Measurements from ENCODE around the gene NRG3. TPM values are rescaled to one million over a fixed set of nuclear protein-coding genes. Genes with fewer than 3 reads are reported as not detected.
A peak's percentile ranks its signal among the peaks of the same experiment; 100 is the strongest.

Gene NRG3
- total and polyA plus RNA-seq, 2 donors (not counting 1 experiment from before 2014, with no cell fraction given): not detected

- no peaks in the 10 kb centered on the region for H3K27me3 ChIP-seq (ENCODE audit: control insufficient read depth, insufficient read depth, low read length)
- H2AFZ ChIP-seq (ENCODE audit: low read length): no peak overlapping the region
- no peak for DNase-seq (ENCODE audit: low read depth in 2 of 2)
- no peak overlapping the region for H3K9ac ChIP-seq (ENCODE audit: insufficient read depth, low read length)
- no peaks in the 10 kb centered on the region for H4K20me1 ChIP-seq (ENCODE audit: control insufficient read depth, extremely low read depth, insufficient read depth, low read length)
- no peak overlapping the region for H3K4me2 ChIP-seq (ENCODE audit: extremely low read depth, insufficient read depth, low read length)
- no peaks in the 10 kb centered on the region for H3K4me1 ChIP-seq (ENCODE audit: control insufficient read depth, extremely low read depth, insufficient read depth, low read length)
- TF ChIP-seq EZH2 (IDR thresholded peaks at IDR 0.05; ENCODE audit: low read length, missing control alignments) (no peak), CTCF (conservative IDR thresholded peaks at IDR 0.05 in 1 of 2, IDR thresholded peaks at IDR 0.05 in 1 of 2; ENCODE audit: low read depth in 1 of 2, low read length in 2 of 2) (no peak)
- no peaks in the 10 kb centered on the region for H3K36me3 ChIP-seq (ENCODE audit: control insufficient read depth, insufficient read depth, low read length)
- no peaks in the 10 kb centered on the region for H3K79me2 ChIP-seq (ENCODE audit: control insufficient read depth, insufficient read depth, low read length)
- H3K27ac ChIP-seq (ENCODE audit: insufficient read depth, low read length): no peak overlapping the region
- no peaks in the 10 kb centered on the region for H3K9me3 ChIP-seq (ENCODE audit: control insufficient read depth, insufficient read depth, low read depth, low read length)
- no peak overlapping the region for H3K4me3 ChIP-seq (replicated peaks in 1 of 4; ENCODE audit: control extremely low read depth in 1 of 4, insufficient read depth in 1 of 4, low read depth in 3 of 4, low read length in 4 of 4)
Measured at GRCh38 chr10:83007510-83007909, 1132.5 kb downstream of the NRG3 start.

- Histone ChIP-seq H2AFZ (ENCODE audit: low read length) (no peak overlapping the region), H3K27ac (ENCODE audit: insufficient read depth, low read length) (no peak overlapping the region), H3K79me2 (ENCODE audit: control insufficient read depth, insufficient read depth, low read length) (no peaks in the 10 kb centered on the region), H3K4me3 (replicated peaks in 1 of 4; ENCODE audit: control extremely low read depth in 1 of 4, insufficient read depth in 1 of 4, low read depth in 3 of 4, low read length in 4 of 4) (no peak overlapping the region), H3K27me3 (ENCODE audit: control insufficient read depth, insufficient read depth, low read length) (no peaks in the 10 kb centered on the region), H3K9me3 (ENCODE audit: control insufficient read depth, insufficient read depth, low read depth, low read length) (no peaks in the 10 kb centered on the region), H4K20me1 (ENCODE audit: control insufficient read depth, extremely low read depth, insufficient read depth, low read length) (no peaks in the 10 kb centered on the region), H3K4me2 (ENCODE audit: extremely low read depth, insufficient read depth, low read length) (no peak overlapping the region), H3K9ac (ENCODE audit: insufficient read depth, low read length) (no peak overlapping the region), H3K4me1 (ENCODE audit: control insufficient read depth, extremely low read depth, insufficient read depth, low read length) (no peaks in the 10 kb centered on the region), H3K36me3 (ENCODE audit: control insufficient read depth, insufficient read depth, low read length) (no peaks in the 10 kb centered on the region)
- peak in 1 of 2 donors; percentile 66 for DNase-seq (ENCODE audit: low read depth in 2 of 2)
- TF ChIP-seq EZH2 (IDR thresholded peaks at IDR 0.05; ENCODE audit: low read length, missing control alignments) (no peak), CTCF (conservative IDR thresholded peaks at IDR 0.05 in 1 of 2, IDR thresholded peaks at IDR 0.05 in 1 of 2; ENCODE audit: low read depth in 1 of 2, low read length in 2 of 2) (no peak)
Measured at GRCh38 chr10:83012866-83013265, 1137.9 kb downstream of the NRG3 start.

- H2AFZ ChIP-seq (ENCODE audit: low read length): no peak overlapping the region
- no peaks in the 10 kb centered on the region for H4K20me1 ChIP-seq (ENCODE audit: control insufficient read depth, extremely low read depth, insufficient read depth, low read length)
- no peaks in the 10 kb centered on the region for H3K9me3 ChIP-seq (ENCODE audit: control insufficient read depth, insufficient read depth, low read depth, low read length)
- no peak overlapping the region for H3K9ac ChIP-seq (ENCODE audit: insufficient read depth, low read length)
- H3K79me2 ChIP-seq (ENCODE audit: control insufficient read depth, insufficient read depth, low read length): no peaks in the 10 kb centered on the region
- no peak overlapping the region for H3K4me2 ChIP-seq (ENCODE audit: extremely low read depth, insufficient read depth, low read length)
- TF ChIP-seq EZH2 (IDR thresholded peaks at IDR 0.05; ENCODE audit: low read length, missing control alignments) (no peak), CTCF (conservative IDR thresholded peaks at IDR 0.05 in 1 of 2, IDR thresholded peaks at IDR 0.05 in 1 of 2; ENCODE audit: low read depth in 1 of 2, low read length in 2 of 2) (no peak)
- DNase-seq (ENCODE audit: low read depth in 2 of 2): no peak
- no peak overlapping the region for H3K27ac ChIP-seq (ENCODE audit: insufficient read depth, low read length)
- H3K36me3 ChIP-seq (ENCODE audit: control insufficient read depth, insufficient read depth, low read length): no peaks in the 10 kb centered on the region
- H3K4me3 ChIP-seq (replicated peaks in 1 of 4; ENCODE audit: control extremely low read depth in 1 of 4, insufficient read depth in 1 of 4, low read depth in 3 of 4, low read length in 4 of 4): no peak overlapping the region
- H3K27me3 ChIP-seq (ENCODE audit: control insufficient read depth, insufficient read depth, low read length): no peaks in the 10 kb centered on the region
- no peaks in the 10 kb centered on the region for H3K4me1 ChIP-seq (ENCODE audit: control insufficient read depth, extremely low read depth, insufficient read depth, low read length)
Measured at GRCh38 chr10:83017076-83017867, 1142.3 kb downstream of the NRG3 start.

Data from fibroblast of lung (primary cell).